H9 (cell line): ENCODE data around the gene KRT222. TPM values are rescaled to one million over a fixed set of nuclear protein-coding genes. Genes with fewer than 3 reads are reported as not detected.

Source experiments
- DNase-seq: peaks from one replicate; pipeline ENCODE4 v3.0.0-alpha.2; 2017
- H2AFZ ChIP-seq: one replicate; pipeline ENCODE4 v1.6.1; 2013; ENCODE audit warnings: mild to moderate bottlenecking, low read length, control low read depth, moderate library complexity
- H2AK5ac ChIP-seq: 2 replicates; pipeline ENCODE4 v1.6.1; 2013; ENCODE audit warnings: low read length, control low read depth, mixed read lengths; ENCODE audit not compliant: insufficient read length
- H2BK120ac ChIP-seq: one replicate; pipeline ENCODE4 v1.6.1; 2013; ENCODE audit warnings: low read depth, mild to moderate bottlenecking, low read length, control low read depth, inconsistent platforms; ENCODE audit not compliant: poor library complexity, severe bottlenecking
- H2BK12ac ChIP-seq: 2 replicates; pipeline ENCODE4 v1.6.1; 2013; ENCODE audit warnings: low read length, control low read depth, mixed read lengths, low read depth; ENCODE audit not compliant: insufficient read length
- H2BK15ac ChIP-seq: 2 replicates; pipeline ENCODE4 v1.6.1; 2013; ENCODE audit warnings: low read depth, low read length, control low read depth
- H2BK20ac ChIP-seq: one replicate; pipeline ENCODE4 v1.6.1; 2013; ENCODE audit warnings: low read depth, mild to moderate bottlenecking, low read length, control low read depth, inconsistent platforms; ENCODE audit not compliant: poor library complexity, severe bottlenecking
- H2BK5ac ChIP-seq: 2 replicates; pipeline ENCODE4 v1.6.1; 2013; ENCODE audit warnings: low read length, control low read depth, mixed read lengths; ENCODE audit not compliant: insufficient read length
- H3K14ac ChIP-seq: 2 replicates; pipeline ENCODE4 v1.6.1; 2013; ENCODE audit warnings: low read length, control low read depth; ENCODE audit not compliant: insufficient read depth
- H3K18ac ChIP-seq: 2 replicates; pipeline ENCODE4 v1.6.1; 2013; ENCODE audit warnings: low read depth, mild to moderate bottlenecking, mixed read lengths, low read length, control low read depth; ENCODE audit not compliant: insufficient read length
- H3K23ac ChIP-seq: 2 replicates; pipeline ENCODE4 v1.6.1; 2013; ENCODE audit warnings: low read length, control low read depth, mixed read lengths, low read depth; ENCODE audit not compliant: insufficient read length
- H3K23me2 ChIP-seq: 2 replicates; pipeline ENCODE4 v1.6.1; 2013; ENCODE audit warnings: low read depth, mild to moderate bottlenecking, mixed read lengths, low read length, control low read depth; ENCODE audit not compliant: insufficient read length, poor library complexity, severe bottlenecking
- H3K27ac ChIP-seq: 2 replicates; pipeline ENCODE4 v1.5.1; 2013; ENCODE audit warnings: low read length, control low read depth, mixed read lengths, low read depth; ENCODE audit not compliant: insufficient read length
- H3K27me3 ChIP-seq: 2 replicates; pipeline ENCODE4 v1.6.1; 2013; ENCODE audit warnings: low read length, control low read depth, inconsistent platforms; ENCODE audit not compliant: insufficient read depth
- H3K4ac ChIP-seq: 2 replicates; pipeline ENCODE4 v1.6.1; 2013; ENCODE audit warnings: low read depth, mild to moderate bottlenecking, control low read depth, inconsistent platforms, low read length, moderate library complexity
- H3K4me1 ChIP-seq: 2 replicates; pipeline ENCODE4 v1.6.1; 2013; ENCODE audit warnings: low read length, control low read depth, inconsistent platforms; ENCODE audit not compliant: insufficient read depth
- H3K4me2 ChIP-seq: 2 replicates; pipeline ENCODE4 v1.6.1; 2013; ENCODE audit warnings: low read length, control low read depth, mixed read lengths; ENCODE audit not compliant: insufficient read length, insufficient read depth
- H3K56ac ChIP-seq: 2 replicates; pipeline ENCODE4 v1.6.1; 2013; ENCODE audit warnings: low read depth, mild to moderate bottlenecking, mixed read lengths, low read length, control low read depth; ENCODE audit not compliant: insufficient read length
- H3K79me1 ChIP-seq: 2 replicates; pipeline ENCODE4 v1.6.1; 2013; ENCODE audit warnings: low read depth, mild to moderate bottlenecking, moderate library complexity, low read length, control low read depth, inconsistent platforms; ENCODE audit not compliant: insufficient read depth, poor library complexity, severe bottlenecking
- H3K79me2 ChIP-seq: 2 replicates; pipeline ENCODE4 v1.6.1; 2013; ENCODE audit warnings: low read length, control low read depth, inconsistent platforms; ENCODE audit not compliant: insufficient read depth
- H3K9ac ChIP-seq: 2 replicates; pipeline ENCODE4 v1.6.1; 2013; ENCODE audit warnings: low read length, control low read depth, mixed read lengths; ENCODE audit not compliant: insufficient read length; ENCODE audit errors: extremely low read depth
- H3K9me3 ChIP-seq: one replicate; pipeline ENCODE4 v1.6.1; 2013; ENCODE audit warnings: low read depth, low read length, inconsistent platforms; ENCODE audit not compliant: control insufficient read depth
- H3T11ph ChIP-seq: one replicate; pipeline ENCODE4 v1.6.1; 2013; ENCODE audit warnings: mild to moderate bottlenecking, low read length, control low read depth, inconsistent platforms
- H4K20me1 ChIP-seq: one replicate; pipeline ENCODE4 v1.6.1; 2013; ENCODE audit not compliant: control insufficient read depth, insufficient read length, insufficient read depth
- H4K5ac ChIP-seq: 2 replicates; pipeline ENCODE4 v1.6.1; 2013; ENCODE audit warnings: low read depth, mild to moderate bottlenecking, mixed read lengths, low read length, control low read depth; ENCODE audit not compliant: insufficient read length
- H4K8ac ChIP-seq: replicated peaks from 2 replicates; pipeline ENCODE4 v1.6.1; 2013; ENCODE audit warnings: low read length, control low read depth, mixed read lengths, low read depth; ENCODE audit not compliant: insufficient read length
- H4K91ac ChIP-seq: 2 replicates; pipeline ENCODE4 v1.6.1; 2013; ENCODE audit warnings: low read depth, mild to moderate bottlenecking, moderate library complexity, mixed read lengths, low read length, control low read depth; ENCODE audit not compliant: insufficient read length
- H3K27ac Mint-ChIP-seq, 3 experiments: 2 replicates in 2 of 3; 3 replicates in 1 of 3; pipeline ENCODE4 v1.8.0; 2020 to 2021; ENCODE audit warnings: mixed read lengths in 3 of 3, mild to moderate bottlenecking in 1 of 3, moderate library complexity in 1 of 3
- H3K27me3 Mint-ChIP-seq: 2 replicates; pipeline ENCODE4 v1.8.0; 2021; ENCODE audit warnings: low read depth, mild to moderate bottlenecking, moderate library complexity, mixed read lengths
- H3K36me3 Mint-ChIP-seq, 3 experiments: 2 replicates in 2 of 3; 3 replicates in 1 of 3; pipeline ENCODE4 v1.8.0; 2020 to 2021; ENCODE audit warnings: low read depth in 3 of 3, mixed read lengths in 3 of 3; ENCODE audit not compliant: insufficient read depth in 1 of 3
- H3K4me1 Mint-ChIP-seq, 2 experiments: 2 replicates each; pipeline ENCODE4 v1.8.0; 2020; ENCODE audit warnings: mixed read lengths in 2 of 2
- H3K4me3 Mint-ChIP-seq, 2 experiments: 2 replicates in 1 of 2; 3 replicates in 1 of 2; pipeline ENCODE4 v1.8.0; 2020 to 2021; ENCODE audit warnings: mild to moderate bottlenecking in 2 of 2, mixed read lengths in 2 of 2, moderate library complexity in 1 of 2
- H3K9me3 Mint-ChIP-seq, 2 experiments: 2 replicates in 1 of 2; 3 replicates in 1 of 2; pipeline ENCODE4 v1.8.0; 2020; ENCODE audit warnings: mild to moderate bottlenecking in 2 of 2, mixed read lengths in 2 of 2, moderate library complexity in 1 of 2
- CTCF ChIP-seq: fragments of 200-600 bp; sonication (generic); conservative IDR thresholded peaks from 3 replicates; pipeline ENCODE4 v1.8.0; 2021; ENCODE audit warnings: antibody characterized with exemption, mild to moderate bottlenecking
- WGBS: extraction: QIAGEN DNeasy Blood & Tissue Kit; methylation state at CpG from one replicate; pipeline ENCODE4 v1.1.7; 2013; ENCODE audit warnings: missing lambda C conversion rate, low lambda C conversion rate, mixed read lengths; ENCODE audit not compliant: insufficient read length; ENCODE audit errors: extremely low coverage; 5-methylcytosine and 5-hydroxymethylcytosine counted together
- total RNA-seq: library from RNA; stranded (reverse); gene quantifications from 2 replicates; pipeline ENCODE4 v1.2.1, GENCODE V29; 2021

Gene KRT222
- total RNA-seq, 1 experiment from 2014 or later: 0.13 TPM

GRCh38 chr17:40629842-40630241, 35.1 kb downstream of the KRT222 start:
- WGBS: no CpG with 5 or more reads among the region's 2 CpGs
- no peak overlapping the region for H4K5ac ChIP-seq
- Mint-ChIP-seq H3K4me1 (0 out of 4 replicates have a peak, but pooled peaks cover 2 to 3% of the 10 kb centered on the region in 2 experiments), H3K27me3 (no peaks in the 10 kb centered on the region), H3K36me3 (peaks cover 34 to 65% (median 65%) of the 10 kb centered on the region in 3 experiments; a peak in 6 of 7 replicates), H3K4me3 (no peak overlapping the region), H3K9me3 (no peaks in the 10 kb centered on the region), H3K27ac (no peak overlapping the region)
- H3K4me1 ChIP-seq: no peaks in the 10 kb centered on the region
- no peak overlapping the region for H2BK5ac ChIP-seq
- H3K4ac ChIP-seq: no peak overlapping the region
- H2AK5ac ChIP-seq: no peak overlapping the region
- H3K9ac ChIP-seq: no peak overlapping the region
- no peak for TF ChIP-seq CTCF
- H2BK120ac ChIP-seq: no peak overlapping the region
- H3K18ac ChIP-seq: no peak overlapping the region
- no peaks in the 10 kb centered on the region for H4K20me1 ChIP-seq
- H2AFZ ChIP-seq: no peak overlapping the region
- no peak overlapping the region for H3K4me2 ChIP-seq
- H3K79me1 ChIP-seq: no peaks in the 10 kb centered on the region
- H2BK15ac ChIP-seq: no peak overlapping the region
- H3K56ac ChIP-seq: no peak overlapping the region
- H3K9me3 ChIP-seq: no peaks in the 10 kb centered on the region
- H3K23me2 ChIP-seq: no peaks in the 10 kb centered on the region
- H3K14ac ChIP-seq: no peak overlapping the region
- no peaks in the 10 kb centered on the region for H3K27me3 ChIP-seq
- H2BK12ac ChIP-seq: no peak overlapping the region
- H3K27ac ChIP-seq: no peak overlapping the region
- no peak overlapping the region for H4K8ac ChIP-seq
- H4K91ac ChIP-seq: no peak overlapping the region
- no peak overlapping the region for H3T11ph ChIP-seq
- H2BK20ac ChIP-seq: no peak overlapping the region
- no peak overlapping the region for H3K23ac ChIP-seq
- DNase-seq: no peak
- no peaks in the 10 kb centered on the region for H3K79me2 ChIP-seq
